Left colon (tissue), 2 donors: Measurements from ENCODE around the gene NDC80. TPM values are rescaled to one million over a fixed set of nuclear protein-coding genes. Genes with fewer than 3 reads are reported as not detected.

ENCODE experiments used
- ATAC-seq: fragments of 200-7000 bp; cut with Tn5 transposase; one replicate; pipeline ENCODE4 v1.9.1; 2020; ENCODE audit warnings: mild to moderate bottlenecking, moderate library complexity
- DNase-seq, 2 donors: peaks; one replicate each; pipeline ENCODE4 v3.0.0-alpha.2; 2020
- intact Hi-C, 2 donors: fragments of 100-400 bp; cut with DNase I in 1 of 2; cut with micrococcal nuclease in 1 of 2; formaldehyde crosslinking; loops; one replicate each; pipeline versions ENCODE4 v1.11.2 to v1.14.0; 2022; cut with DNase I, micrococcal nuclease
- total RNA-seq, 2 donors: library from RNA; stranded (reverse); fragmentation: NEBNext Ultra II Directional; extraction: Animal tissue kit (Norgen Biotek cat#: 25700); gene quantifications; one replicate each; pipeline ENCODE4 v1.2.1, GENCODE V29; 2021
- donor health status: DM: no; HTN: no; CAD: no.
- donor health status: DM: yes; HTN: yes; CAD: no.

The NDC80 gene
- total RNA-seq, 2 donors from 2014 or later, result 3.2 to 5.8 TPM

- intact Hi-C loops, result no loop called here
- no peak for DNase-seq
- ATAC-seq, result peak; percentile 64
Observed at GRCh38 chr18:2602844-2603243, 31.5 kb downstream of the NDC80 start.

GRCh38 chr18:2606335-2606734 is 35.0 kb downstream of the NDC80 start:
- ATAC-seq, result no peak
- intact Hi-C loops, result no loop called here

GRCh38 chr18:2609604-2610003 is 38.2 kb downstream of the NDC80 start:
- DNase-seq (no peak), ATAC-seq (no peak)
- intact Hi-C loops, result no loop called here

More at GRCh38 chr18:2606335-2606734, 35.0 kb downstream of the NDC80 start:
- DNase-seq, result no peak

GRCh38 chr18:2610549-2610948 is 39.2 kb downstream of the NDC80 start:
- DNase-seq (no peak), ATAC-seq (no peak)
- intact Hi-C loops, result no loop called here

GRCh38 chr18:2612996-2613395 is 41.6 kb downstream of the NDC80 start:
- intact Hi-C loops, result no loop called here
- ATAC-seq (no peak), DNase-seq (no peak)

- intact Hi-C loops, result no loop called here
- DNase-seq, result no peak
- no peak for ATAC-seq
Observed at GRCh38 chr18:2617401-2617998, 46.1 kb downstream of the NDC80 start.

- ATAC-seq (no peak), DNase-seq (no peak)
- intact Hi-C loops, result no loop called here
Observed at GRCh38 chr18:2618009-2618408, 46.7 kb downstream of the NDC80 start.

- ATAC-seq (no peak), DNase-seq (no peak)
- intact Hi-C loops, result no loop called here
Observed at GRCh38 chr18:2625217-2625616, 53.9 kb downstream of the NDC80 start.

- peak; percentile 55 for ATAC-seq
- no peak for DNase-seq
- intact Hi-C loops, result no loop called here
Observed at GRCh38 chr18:2627821-2628276, 56.5 kb downstream of the NDC80 start.

GRCh38 chr18:2629003-2629402 is 57.6 kb downstream of the NDC80 start:
- ATAC-seq, result no peak
- intact Hi-C loops, result no loop called here
- no peak for DNase-seq

GRCh38 chr18:2635586-2635985 is 64.2 kb downstream of the NDC80 start:
- intact Hi-C loops, result no loop called here
- ATAC-seq, result no peak
- no peak for DNase-seq

GRCh38 chr18:2636126-2636631 is 64.8 kb downstream of the NDC80 start:
- DNase-seq (peak; percentile 71 to 78), ATAC-seq (peak; percentile 84)
- intact Hi-C loops, result no loop called here

GRCh38 chr18:2641638-2642037 is 70.3 kb downstream of the NDC80 start:
- intact Hi-C loops, result no loop called here
- peak; percentile 61 for ATAC-seq
- no peak for DNase-seq

GRCh38 chr18:2642771-2643170 is 71.4 kb downstream of the NDC80 start:
- no peak for DNase-seq
- no peak for ATAC-seq
- intact Hi-C loops, result no loop called here

- intact Hi-C loops, result no loop called here
- no peak for DNase-seq
- no peak for ATAC-seq
Observed at GRCh38 chr18:2644535-2644934, 73.2 kb downstream of the NDC80 start.

- no peak for DNase-seq
- intact Hi-C loops, result loop anchor here in 1 of 2 donors (10.0 kb wide), 1 partner anchor 77 kb away; the partner anchor contains the start of genes METTL4 and NDC80
- ATAC-seq, result no peak
Observed at GRCh38 chr18:2651981-2652380, 80.6 kb downstream of the NDC80 start.

- ATAC-seq (no peak), DNase-seq (no peak)
- intact Hi-C loops, result loop anchor here in 1 of 2 donors (10.0 kb wide), 1 partner anchor 79 kb away; the partner anchor contains the start of genes METTL4 and NDC80
Observed at GRCh38 chr18:2653467-2653866, 82.1 kb downstream of the NDC80 start.

GRCh38 chr18:2654169-2654927 is 83.0 kb downstream of the NDC80 start:
- DNase-seq (no peak), ATAC-seq (no peak)
- intact Hi-C loops, result loop anchor here in 1 of 2 donors (10.0 kb wide), 1 partner anchor 80 kb away; the partner anchor contains the start of genes METTL4 and NDC80

GRCh38 chr18:2654928-2655177 is 83.5 kb downstream of the NDC80 start:
- ATAC-seq, result peak; percentile 0
- DNase-seq, result peak in 1 of 2 donors; percentile 84
- intact Hi-C loops, result loop anchor here in 1 of 2 donors (10.0 kb wide), 1 partner anchor 80 kb away; the partner anchor contains the start of genes METTL4 and NDC80
